NB4 (cell line): Measurements from ENCODE around the gene PPFIA2.

Experiments
- MYC ChIP-seq: IDR thresholded peaks from 2 replicates; pipeline ENCODE4 v1.6.1; 2011; ENCODE audit warnings: low read depth, low read length
- POLR2A ChIP-seq: IDR thresholded peaks from 2 replicates; pipeline ENCODE4 v1.6.1; 2011; ENCODE audit warnings: mild to moderate bottlenecking; ENCODE audit not compliant: insufficient read length; ENCODE audit errors: extremely low read depth
- TF ChIP-seq, protein P1 (sequence below): IDR thresholded peaks from one replicate; pipeline ENCODE4 v1.5.1; 2012; ENCODE audit warnings: low read depth, low read length

DNA sequence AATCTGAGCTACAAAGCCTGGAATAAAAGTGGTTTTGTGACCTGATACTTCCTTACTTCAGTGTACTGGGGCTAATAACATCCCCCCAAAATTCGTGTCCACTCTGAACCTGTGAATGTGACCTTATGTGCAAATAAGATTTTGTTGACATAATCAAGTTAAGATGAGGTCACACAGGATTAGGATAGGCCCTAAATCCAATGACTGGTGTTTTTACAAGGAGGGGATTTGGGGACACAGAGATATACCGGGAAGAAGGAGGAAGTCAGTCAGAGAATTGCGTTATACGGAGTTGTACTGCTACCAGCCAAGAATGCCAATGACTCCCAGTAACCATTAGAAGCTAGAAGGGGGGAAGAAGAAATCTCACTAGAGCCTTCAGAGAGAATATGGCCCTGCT, 381.4 kb downstream of the PPFIA2 start:
- TF ChIP-seq POLR2A (no peak), MYC (no peak)
- TF ChIP-seq, protein P1, sequence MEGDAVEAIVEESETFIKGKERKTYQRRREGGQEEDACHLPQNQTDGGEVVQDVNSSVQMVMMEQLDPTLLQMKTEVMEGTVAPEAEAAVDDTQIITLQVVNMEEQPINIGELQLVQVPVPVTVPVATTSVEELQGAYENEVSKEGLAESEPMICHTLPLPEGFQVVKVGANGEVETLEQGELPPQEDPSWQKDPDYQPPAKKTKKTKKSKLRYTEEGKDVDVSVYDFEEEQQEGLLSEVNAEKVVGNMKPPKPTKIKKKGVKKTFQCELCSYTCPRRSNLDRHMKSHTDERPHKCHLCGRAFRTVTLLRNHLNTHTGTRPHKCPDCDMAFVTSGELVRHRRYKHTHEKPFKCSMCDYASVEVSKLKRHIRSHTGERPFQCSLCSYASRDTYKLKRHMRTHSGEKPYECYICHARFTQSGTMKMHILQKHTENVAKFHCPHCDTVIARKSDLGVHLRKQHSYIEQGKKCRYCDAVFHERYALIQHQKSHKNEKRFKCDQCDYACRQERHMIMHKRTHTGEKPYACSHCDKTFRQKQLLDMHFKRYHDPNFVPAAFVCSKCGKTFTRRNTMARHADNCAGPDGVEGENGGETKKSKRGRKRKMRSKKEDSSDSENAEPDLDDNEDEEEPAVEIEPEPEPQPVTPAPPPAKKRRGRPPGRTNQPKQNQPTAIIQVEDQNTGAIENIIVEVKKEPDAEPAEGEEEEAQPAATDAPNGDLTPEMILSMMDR: no peak
